Pancreas (tissue), 10 donors: ENCODE data around the gene PYROXD2. TPM values are rescaled to one million over a fixed set of nuclear protein-coding genes. Genes with fewer than 3 reads are reported as not detected.

Experiments
- ATAC-seq, 4 donors: fragments of 200-7000 bp; cut with Tn5 transposase; one replicate each; pipeline versions ENCODE4 v1.8.0 to v1.9.1; 2020; ENCODE audit warnings: mild to moderate bottlenecking in 4 of 4, moderate library complexity in 4 of 4
- DNase-seq, 6 donors: peaks; one replicate each; pipeline ENCODE4 v3.0.0-alpha.2; 2020
- FAIRE-seq: peaks from 2 replicates; lab custom pipeline; 2012; peaks lifted over from hg19 to GRCh38; lab: Jason Lieb, UNC
- H3K27ac ChIP-seq, 4 donors: fragments of 200-600 bp; sonication (generic); 1 replicate in 3 of 4; 2 replicates in 1 of 4; pipeline versions ENCODE4 v1.5.0 to v1.8.0; 2020
- H3K27me3 ChIP-seq, 4 donors: fragments of 200-600 bp; one replicate each; pipeline ENCODE4 v1.8.0; 2021
- H3K36me3 ChIP-seq, 3 donors: fragments of 200-600 bp; sonication (generic) in 1 of 3; one replicate each; pipeline versions ENCODE4 v1.5.0 to v1.8.0; 2020 to 2021
- H3K4me1 ChIP-seq, 3 donors: fragments of 200-600 bp; one replicate each; pipeline ENCODE4 v1.8.0; 2021
- H3K4me3 ChIP-seq, 4 donors: fragments of 200-600 bp; sonication (generic) in 2 of 4; one replicate each; pipeline versions ENCODE4 v1.5.0 to v1.8.0; 2020 to 2021
- H3K9me3 ChIP-seq, 4 donors: fragments of 200-600 bp; one replicate each; pipeline ENCODE4 v1.8.0; 2021
- WGBS, 2 donors: extraction: QIAGEN DNeasy Blood & Tissue Kit; methylation state at CpG; one replicate each; pipeline ENCODE4 v1.1.7; 2013; 5-methylcytosine and 5-hydroxymethylcytosine counted together
- intact Hi-C, 3 donors: fragments of 100-400 bp; cut with DNase I; formaldehyde crosslinking; loops; one replicate each; pipeline versions ENCODE4 v1.11.1 to v1.14.2; 2022
- polyA plus RNA-seq, 2 donors: library from polyadenylated mRNA; stranded (reverse); fragments of 200-250 nt; gene quantifications; one replicate each; pipeline ENCODE4 v1.2.3, GENCODE V29; 2013
- total RNA-seq, 6 donors: library from RNA; stranded (reverse); fragmentation: NEBNext Ultra II Directional in 4 of 6; extraction: Animal tissue kit (Norgen Biotek cat#: 25700) in 4 of 6; gene quantifications; one replicate each; pipeline versions ENCODE4 v1.2.1 to v1.2.4, GENCODE V29; 2021 to 2023
- TF ChIP-seq, protein P1 (sequence below), 4 donors: fragments of 200-600 bp; sonication (generic) in 3 of 4; IDR thresholded peaks; one replicate each; pipeline versions ENCODE4 v1.5.0 to v1.8.0; 2021; ENCODE audit warnings: antibody characterized with exemption in 4 of 4
- donor health status: healthy with polysubstance abuse.
- donor health status: DM: no; HTN: no; CAD: no; lungs with moderate emphysema.
- donor health status: DM: no; HTN: no; CAD: no.
- donor health status: control.
- donor health status: control.
- donor health status: Bipolar disorder and iron deficiency.
- donor health status: DM: yes; HTN: yes; CAD: no.
- donor health status: DM: no; HTN: no; CAD: no.
- donor health status: DM: no; HTN: no; CAD: no.
- donor health status: DM: yes; HTN: yes; CAD: no.

The PYROXD2 gene
- total and polyA plus RNA-seq, 8 donors, result 1.8 to 15.9 (median 3.9) TPM

DNA sequence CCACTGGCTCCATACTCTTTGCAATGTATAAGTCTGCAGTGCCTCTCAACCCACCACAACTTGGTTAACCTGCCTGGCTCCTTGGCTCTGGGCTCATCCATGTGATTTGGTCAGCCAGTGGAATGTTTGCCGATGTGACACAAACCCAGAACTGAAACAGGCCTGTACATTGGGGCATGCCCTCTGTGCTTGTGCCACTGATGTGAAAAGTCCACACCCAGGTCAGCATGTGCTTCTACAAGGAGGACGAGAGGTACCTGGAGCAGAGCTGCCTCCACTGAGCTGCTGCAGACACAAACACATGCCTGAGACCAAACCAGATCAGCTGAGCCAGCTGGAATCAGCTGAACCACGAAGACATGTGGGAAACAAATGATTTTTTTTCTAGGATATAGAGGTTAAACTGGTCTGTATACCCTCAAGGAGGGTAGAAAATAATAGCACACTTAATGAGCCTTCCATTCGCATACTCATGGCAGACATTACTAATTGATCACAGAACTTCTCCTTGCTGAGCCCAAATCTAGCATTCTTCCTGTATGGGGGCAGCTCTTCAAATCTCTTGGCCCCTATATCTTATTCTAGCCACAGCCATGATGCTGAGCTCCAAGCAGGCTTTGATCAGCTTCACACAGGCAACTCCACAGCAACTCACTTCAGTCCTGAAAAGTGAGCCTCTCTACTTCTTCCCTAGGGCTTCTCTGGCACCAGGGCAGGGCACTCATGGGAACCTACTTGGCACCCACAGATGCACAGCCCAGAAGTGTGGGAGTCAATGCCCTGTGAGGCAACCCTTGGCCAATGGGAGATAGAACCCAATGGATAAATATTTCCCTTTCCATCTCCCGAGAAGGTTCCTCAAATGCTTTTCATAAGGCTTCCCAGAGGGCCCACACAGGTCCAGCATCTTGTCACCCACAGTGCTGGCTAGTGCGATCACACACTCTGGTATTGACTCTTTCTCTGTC is 18.6 kb downstream of the PYROXD2 start:
- Histone ChIP-seq H3K4me3 (no peak overlapping the region), H3K36me3 (no peaks in the 10 kb centered on the region), H3K9me3 (no peaks in the 10 kb centered on the region), H3K27me3 (no peaks in the 10 kb centered on the region), H3K4me1 (no peaks in the 10 kb centered on the region), H3K27ac (no peak overlapping the region)
- ATAC-seq (no peak), DNase-seq (no peak), FAIRE-seq (no peak)
- TF ChIP-seq, protein P1, sequence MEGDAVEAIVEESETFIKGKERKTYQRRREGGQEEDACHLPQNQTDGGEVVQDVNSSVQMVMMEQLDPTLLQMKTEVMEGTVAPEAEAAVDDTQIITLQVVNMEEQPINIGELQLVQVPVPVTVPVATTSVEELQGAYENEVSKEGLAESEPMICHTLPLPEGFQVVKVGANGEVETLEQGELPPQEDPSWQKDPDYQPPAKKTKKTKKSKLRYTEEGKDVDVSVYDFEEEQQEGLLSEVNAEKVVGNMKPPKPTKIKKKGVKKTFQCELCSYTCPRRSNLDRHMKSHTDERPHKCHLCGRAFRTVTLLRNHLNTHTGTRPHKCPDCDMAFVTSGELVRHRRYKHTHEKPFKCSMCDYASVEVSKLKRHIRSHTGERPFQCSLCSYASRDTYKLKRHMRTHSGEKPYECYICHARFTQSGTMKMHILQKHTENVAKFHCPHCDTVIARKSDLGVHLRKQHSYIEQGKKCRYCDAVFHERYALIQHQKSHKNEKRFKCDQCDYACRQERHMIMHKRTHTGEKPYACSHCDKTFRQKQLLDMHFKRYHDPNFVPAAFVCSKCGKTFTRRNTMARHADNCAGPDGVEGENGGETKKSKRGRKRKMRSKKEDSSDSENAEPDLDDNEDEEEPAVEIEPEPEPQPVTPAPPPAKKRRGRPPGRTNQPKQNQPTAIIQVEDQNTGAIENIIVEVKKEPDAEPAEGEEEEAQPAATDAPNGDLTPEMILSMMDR (IDR thresholded peaks at IDR 0.05), result no peak
- intact Hi-C loops, result no loop called here
- WGBS, 2 donors, result 90 to 95% methylated on average over 6 of the region's 6 CpGs

DNA sequence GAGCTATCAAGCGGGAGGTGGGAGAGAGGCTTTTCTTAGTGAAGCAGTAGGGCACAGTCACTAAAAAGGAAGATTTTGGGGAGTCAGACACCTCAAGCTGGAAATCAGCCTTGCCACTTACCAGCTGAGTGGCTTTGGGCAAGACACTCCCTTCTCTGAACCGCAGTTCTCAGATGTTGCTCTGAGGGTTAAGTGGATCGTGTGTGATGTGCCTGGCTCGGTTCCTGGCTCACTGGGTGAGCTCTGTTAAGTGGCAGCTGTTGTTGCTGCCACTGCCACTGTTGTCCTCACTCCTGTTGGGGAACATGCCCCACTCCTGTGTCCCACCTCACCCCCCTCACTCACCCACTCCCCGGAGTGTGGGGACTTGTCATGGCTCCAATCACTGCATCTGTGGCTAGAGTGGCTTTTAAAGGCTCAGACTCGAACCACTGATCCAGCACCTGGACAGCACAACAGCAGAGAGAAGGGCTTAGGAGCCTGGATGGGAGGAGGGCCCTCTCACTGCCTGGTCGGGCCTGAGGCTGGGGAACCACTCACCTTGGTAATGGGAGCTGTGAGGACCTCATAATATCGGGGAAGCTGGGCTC is 20.0 kb downstream of the PYROXD2 start:
- FAIRE-seq, result no peak
- Histone ChIP-seq H3K36me3 (no peaks in the 10 kb centered on the region), H3K9me3 (no peaks in the 10 kb centered on the region), H3K27ac (no peak overlapping the region), H3K4me1 (no peaks in the 10 kb centered on the region), H3K27me3 (no peaks in the 10 kb centered on the region), H3K4me3 (no peak overlapping the region)
- TF ChIP-seq, protein P1 (IDR thresholded peaks at IDR 0.05), result no peak
- intact Hi-C loops, result no loop called here
- no peak for ATAC-seq
- DNase-seq, result no peak
- WGBS, 2 donors, result 80 to 83% methylated on average over 8 of the region's 8 CpGs

GRCh38 chr10:98391578-98391991 is 23.4 kb downstream of the PYROXD2 start:
- Histone ChIP-seq H3K27me3 (no peaks in the 10 kb centered on the region), H3K9me3 (no peaks in the 10 kb centered on the region), H3K27ac (no peak overlapping the region), H3K4me1 (no peaks in the 10 kb centered on the region), H3K36me3 (no peaks in the 10 kb centered on the region), H3K4me3 (no peak overlapping the region)
- TF ChIP-seq, protein P1 (IDR thresholded peaks at IDR 0.05), result no peak
- peak in 3 of 4 donors; percentile 19 to 43 (median 26) for ATAC-seq
- no peak for FAIRE-seq
- intact Hi-C loops, result no loop called here
- no peak for DNase-seq
- WGBS, 2 donors, result 67 to 83% methylated on average over 8 of the region's 8 CpGs

DNA sequence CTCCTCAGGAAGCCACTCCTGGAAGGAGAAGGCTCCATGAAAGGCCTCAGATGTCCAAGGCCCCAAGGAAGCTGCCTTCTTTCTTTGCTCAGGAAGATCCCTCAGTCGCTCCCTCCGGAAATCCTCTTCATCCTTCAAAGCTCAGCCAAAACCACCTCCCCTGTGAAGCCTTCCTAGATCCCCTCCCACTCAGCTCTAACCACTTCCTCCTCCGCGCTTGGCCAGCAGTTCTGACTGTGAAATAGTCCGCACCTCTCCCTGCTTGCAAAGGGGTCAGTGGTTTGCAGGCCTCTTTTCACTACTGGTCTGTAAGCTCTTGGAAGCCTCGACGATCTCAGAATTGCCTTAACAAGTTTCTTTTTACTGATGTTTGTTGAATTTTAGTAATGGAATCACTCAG is 23.9 kb downstream of the PYROXD2 start:
- no peaks in the 10 kb centered on the region for H3K9me3 ChIP-seq
- H3K27me3 ChIP-seq, result no peaks in the 10 kb centered on the region
- no peak for DNase-seq
- intact Hi-C loops, result no loop called here
- 78 to 84% methylated on average over 7 of the region's 7 CpGs for WGBS, 2 donors
- TF ChIP-seq, protein P1 (IDR thresholded peaks at IDR 0.05), result no peak
- ATAC-seq, result peak in 1 of 4 donors; percentile 36
- H3K4me3 ChIP-seq, result no peak overlapping the region
- no peak overlapping the region for H3K27ac ChIP-seq
- H3K4me1 ChIP-seq, result no peaks in the 10 kb centered on the region
- H3K36me3 ChIP-seq, result no peaks in the 10 kb centered on the region
- FAIRE-seq, result no peak
